Measurements from ENCODE around the gene DNAH14. TPM values are rescaled to one million over a fixed set of nuclear protein-coding genes. Genes with fewer than 3 reads are reported as not detected.

Gene DNAH14
- total and polyA plus RNA-seq, 9 of the 15 experiments (the other 6 are each of a cell fraction or from before 2014, with no cell fraction given): 58.4 to 142 (median 98.4) TPM

DNA sequence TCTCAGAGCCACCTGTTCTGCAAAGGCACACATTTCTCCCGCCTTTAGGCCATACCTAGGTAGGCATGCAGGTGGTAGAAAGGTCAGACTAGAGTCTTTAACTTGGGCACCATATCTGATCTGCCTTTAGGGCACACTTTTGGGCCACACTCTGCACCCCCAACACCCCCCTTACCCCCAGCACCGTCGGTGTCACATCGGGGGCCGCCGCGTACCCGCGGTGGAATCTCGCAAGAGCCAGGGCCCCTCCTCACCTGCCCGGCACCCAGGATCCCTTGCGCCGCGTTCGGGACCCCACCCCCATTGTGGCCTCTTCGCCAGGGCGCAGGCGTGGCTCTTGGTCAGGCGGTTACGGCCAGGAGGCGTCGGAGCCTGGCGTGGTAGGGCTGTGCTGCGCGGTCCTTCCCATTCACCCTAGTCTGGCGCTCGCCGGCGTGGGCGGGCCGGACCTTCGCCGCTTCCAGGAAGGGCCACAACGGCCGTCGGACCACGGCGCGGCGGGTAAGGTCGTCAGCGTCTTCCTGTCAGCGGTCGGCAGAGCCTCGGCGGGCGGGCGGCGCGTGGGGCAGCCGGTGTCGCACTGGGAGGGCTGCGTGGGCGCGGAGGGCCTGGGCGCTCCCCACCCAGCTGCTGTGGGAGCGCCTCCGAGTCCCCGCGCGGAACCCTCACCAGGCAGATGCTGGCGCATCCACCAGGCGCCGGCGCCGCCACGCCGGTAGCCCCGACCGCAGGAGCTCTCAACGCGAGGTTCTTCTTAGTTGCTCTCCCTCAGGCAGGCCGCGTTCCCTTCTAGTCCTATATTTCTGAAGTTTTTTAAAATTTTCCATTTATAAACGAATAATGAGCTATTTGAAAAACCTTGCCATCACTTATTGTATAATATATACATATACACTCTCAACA, at the start of gene DNAH14 (continued):
- TF ChIP-seq NCOA2 (IDR thresholded peaks at IDR 0.05; ENCODE audit: partially characterized antibody in 2 of 2): no peak
- TF ChIP-seq, protein P1, sequence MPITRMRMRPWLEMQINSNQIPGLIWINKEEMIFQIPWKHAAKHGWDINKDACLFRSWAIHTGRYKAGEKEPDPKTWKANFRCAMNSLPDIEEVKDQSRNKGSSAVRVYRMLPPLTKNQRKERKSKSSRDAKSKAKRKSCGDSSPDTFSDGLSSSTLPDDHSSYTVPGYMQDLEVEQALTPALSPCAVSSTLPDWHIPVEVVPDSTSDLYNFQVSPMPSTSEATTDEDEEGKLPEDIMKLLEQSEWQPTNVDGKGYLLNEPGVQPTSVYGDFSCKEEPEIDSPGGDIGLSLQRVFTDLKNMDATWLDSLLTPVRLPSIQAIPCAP (CRISPR knock-in tag; IDR thresholded peaks at IDR 0.05; ENCODE audit: borderline replicate concordance): 0 out of 2 replicates have a peak, but pooled peaks have one; percentile 88
- TF ChIP-seq HOXB6 (CRISPR knock-in tag; IDR thresholded peaks at IDR 0.05; ENCODE audit: borderline replicate concordance): no peak
- TF ChIP-seq NR2C2 (CRISPR knock-in tag; IDR thresholded peaks at IDR 0.05): 0 out of 2 replicates have a peak, but pooled peaks have one; percentile 42
- TF ChIP-seq NR2C2 (tag; IDR thresholded peaks at IDR 0.05): peak; percentile 79
- no peak for TF ChIP-seq PURB (CRISPR knock-in tag; IDR thresholded peaks at IDR 0.05; ENCODE audit: low read depth)
- TF ChIP-seq XRCC5 (IDR thresholded peaks at IDR 0.05; ENCODE audit: low read depth, low read length): peak; percentile 64; the same call in 1 of the 2 replicates
- TF ChIP-seq, protein P2, sequence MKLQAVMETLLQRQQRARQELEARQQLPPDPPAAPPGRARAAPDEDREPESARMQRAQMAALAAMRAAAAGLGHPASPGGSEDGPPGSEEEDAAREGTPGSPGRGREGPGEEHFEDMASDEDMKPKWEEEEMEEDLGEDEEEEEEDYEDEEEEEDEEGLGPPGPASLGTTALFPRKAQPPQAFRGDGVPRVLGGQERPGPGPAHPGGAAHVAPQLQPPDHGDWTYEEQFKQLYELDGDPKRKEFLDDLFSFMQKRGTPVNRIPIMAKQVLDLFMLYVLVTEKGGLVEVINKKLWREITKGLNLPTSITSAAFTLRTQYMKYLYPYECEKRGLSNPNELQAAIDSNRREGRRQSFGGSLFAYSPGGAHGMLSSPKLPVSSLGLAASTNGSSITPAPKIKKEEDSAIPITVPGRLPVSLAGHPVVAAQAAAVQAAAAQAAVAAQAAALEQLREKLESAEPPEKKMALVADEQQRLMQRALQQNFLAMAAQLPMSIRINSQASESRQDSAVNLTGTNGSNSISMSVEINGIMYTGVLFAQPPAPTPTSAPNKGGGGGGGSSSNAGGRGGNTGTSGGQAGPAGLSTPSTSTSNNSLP (IDR thresholded peaks at IDR 0.05; ENCODE audit: borderline replicate concordance, low read depth, low read length): no peak
- TF ChIP-seq ZC3H4 (CRISPR knock-in tag; IDR thresholded peaks at IDR 0.05; ENCODE audit: borderline replicate concordance): no peak
- no peak for TF ChIP-seq C11orf30 (IDR thresholded peaks at IDR 0.05; ENCODE audit: low read depth)
- TF ChIP-seq, protein P3, sequence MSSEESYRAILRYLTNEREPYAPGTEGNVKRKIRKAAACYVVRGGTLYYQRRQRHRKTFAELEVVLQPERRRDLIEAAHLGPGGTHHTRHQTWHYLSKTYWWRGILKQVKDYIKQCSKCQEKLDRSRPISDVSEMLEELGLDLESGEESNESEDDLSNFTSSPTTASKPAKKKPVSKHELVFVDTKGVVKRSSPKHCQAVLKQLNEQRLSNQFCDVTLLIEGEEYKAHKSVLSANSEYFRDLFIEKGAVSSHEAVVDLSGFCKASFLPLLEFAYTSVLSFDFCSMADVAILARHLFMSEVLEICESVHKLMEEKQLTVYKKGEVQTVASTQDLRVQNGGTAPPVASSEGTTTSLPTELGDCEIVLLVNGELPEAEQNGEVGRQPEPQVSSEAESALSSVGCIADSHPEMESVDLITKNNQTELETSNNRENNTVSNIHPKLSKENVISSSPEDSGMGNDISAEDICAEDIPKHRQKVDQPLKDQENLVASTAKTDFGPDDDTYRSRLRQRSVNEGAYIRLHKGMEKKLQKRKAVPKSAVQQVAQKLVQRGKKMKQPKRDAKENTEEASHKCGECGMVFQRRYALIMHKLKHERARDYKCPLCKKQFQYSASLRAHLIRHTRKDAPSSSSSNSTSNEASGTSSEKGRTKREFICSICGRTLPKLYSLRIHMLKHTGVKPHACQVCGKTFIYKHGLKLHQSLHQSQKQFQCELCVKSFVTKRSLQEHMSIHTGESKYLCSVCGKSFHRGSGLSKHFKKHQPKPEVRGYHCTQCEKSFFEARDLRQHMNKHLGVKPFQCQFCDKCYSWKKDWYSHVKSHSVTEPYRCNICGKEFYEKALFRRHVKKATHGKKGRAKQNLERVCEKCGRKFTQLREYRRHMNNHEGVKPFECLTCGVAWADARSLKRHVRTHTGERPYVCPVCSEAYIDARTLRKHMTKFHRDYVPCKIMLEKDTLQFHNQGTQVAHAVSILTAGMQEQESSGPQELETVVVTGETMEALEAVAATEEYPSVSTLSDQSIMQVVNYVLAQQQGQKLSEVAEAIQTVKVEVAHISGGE (CRISPR knock-in tag; IDR thresholded peaks at IDR 0.05): peak in 2 of 3 experiments; percentile 63 to 92; a peak in 3 of 6 replicates
- peak; percentile 70 for TF ChIP-seq ATF7 (IDR thresholded peaks at IDR 0.05)
- TF ChIP-seq YBX1 (IDR thresholded peaks at IDR 0.05): no peak
- no peak for TF ChIP-seq SMAD1 (IDR thresholded peaks at IDR 0.05; ENCODE audit: low read depth, low read length, partially characterized antibody)
- TF ChIP-seq KLF1 (tag; IDR thresholded peaks at IDR 0.05): peak; percentile 67; the same call in 1 of the 2 replicates
- no peak for TF ChIP-seq THRAP3 (IDR thresholded peaks at IDR 0.05; ENCODE audit: borderline replicate concordance)
- TF ChIP-seq, protein P4, sequence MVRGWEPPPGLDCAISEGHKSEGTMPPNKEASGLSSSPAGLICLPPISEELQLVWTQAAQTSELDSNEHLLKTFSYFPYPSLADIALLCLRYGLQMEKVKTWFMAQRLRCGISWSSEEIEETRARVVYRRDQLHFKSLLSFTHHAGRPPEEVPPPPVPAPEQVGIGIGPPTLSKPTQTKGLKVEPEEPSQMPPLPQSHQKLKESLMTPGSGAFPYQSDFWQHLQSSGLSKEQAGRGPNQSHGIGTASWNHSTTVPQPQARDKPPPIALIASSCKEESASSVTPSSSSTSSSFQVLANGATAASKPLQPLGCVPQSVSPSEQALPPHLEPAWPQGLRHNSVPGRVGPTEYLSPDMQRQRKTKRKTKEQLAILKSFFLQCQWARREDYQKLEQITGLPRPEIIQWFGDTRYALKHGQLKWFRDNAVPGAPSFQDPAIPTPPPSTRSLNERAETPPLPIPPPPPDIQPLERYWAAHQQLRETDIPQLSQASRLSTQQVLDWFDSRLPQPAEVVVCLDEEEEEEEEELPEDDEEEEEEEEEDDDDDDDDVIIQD (CRISPR knock-in tag; IDR thresholded peaks at IDR 0.05): no peak
- TF ChIP-seq NBN (IDR thresholded peaks at IDR 0.05; ENCODE audit: low read depth): no peak

All from K562 (cell line).